GM23248 (cell line): ENCODE results near the gene VWF.

Experiments
- EZH2 ChIP-seq: fragments of 200-600 bp; sonication (generic); IDR thresholded peaks from 2 replicates; pipeline ENCODE4 v1.6.1; 2018; ENCODE audit warnings: antibody characterized with exemption, mild to moderate bottlenecking; ENCODE audit not compliant: insufficient read depth, poor library complexity, severe bottlenecking
- EZH2phosphoT487 ChIP-seq: fragments of 200-600 bp; sonication (generic); IDR thresholded peaks from 2 replicates; pipeline ENCODE4 v1.6.1; 2018; ENCODE audit warnings: antibody characterized with exemption, moderate library complexity, mild to moderate bottlenecking, low read depth; ENCODE audit not compliant: insufficient read depth

DNA sequence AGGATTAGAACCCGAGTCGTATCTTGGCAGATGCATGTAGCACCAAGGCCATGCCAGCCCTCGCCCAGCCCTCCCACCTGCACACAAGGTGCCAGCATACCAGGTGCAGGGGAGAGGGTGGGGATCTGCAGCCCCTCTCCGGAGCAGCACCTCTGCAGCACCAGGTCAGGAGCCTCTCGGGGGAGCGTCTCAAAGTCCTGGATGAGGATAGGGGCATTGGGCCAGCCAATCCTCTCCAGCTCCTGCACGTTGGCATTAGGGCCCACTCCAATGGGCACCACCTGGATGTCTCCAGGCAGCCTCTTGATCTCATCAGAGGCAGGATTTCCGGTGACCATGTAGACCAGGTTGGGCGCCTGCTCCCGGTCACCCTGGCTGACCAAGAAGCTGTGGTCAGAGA, 106.2 kb downstream of the VWF start:
- TF ChIP-seq EZH2phosphoT487 = no peak
- no peak for TF ChIP-seq EZH2
